Activated CD8-positive, alpha-beta T cell treated with anti-CD3 and anti-CD28 coated beads, Interleukin-2, amount 10 ng/mL, durations not matched to agents 7 days and 5 days (primary cell): ENCODE results near the gene PKNOX1. TPM values are rescaled to one million over a fixed set of nuclear protein-coding genes. Genes with fewer than 3 reads are reported as not detected.
"Not testable (repeated sequence)": the region's sequence is repeated elsewhere in the genome, so short reads cannot be mapped to it uniquely, and the experiment has no call there.

ENCODE experiments used
- ATAC-seq: fragments of 150-1000 bp; cut with Tn5 transposase; one replicate; pipeline ENCODE4 v1.10.0; 2021; ENCODE audit warnings: moderate library complexity
- CTCF ChIA-PET: fragments of 350-600 bp; sonication (Branson Sonifier 250); formaldehyde crosslinking; loops from one replicate; lab custom pipeline; 2021; ENCODE audit warnings: antibody characterized with exemption; lab: Charles Lee
- POLR2A ChIA-PET: fragments of 350-600 bp; sonication (Branson Sonifier 250); formaldehyde crosslinking; loops from one replicate; lab custom pipeline; 2021; ENCODE audit warnings: antibody characterized with exemption; lab: Charles Lee
- DNase-seq: peaks from one replicate; pipeline ENCODE4 v3.0.0-alpha.2; 2020
- H3K27ac Mint-ChIP-seq: one replicate; pipeline ENCODE4 v1.8.0; 2021; ENCODE audit warnings: mild to moderate bottlenecking, mixed read lengths
- H3K27me3 Mint-ChIP-seq: one replicate; pipeline ENCODE4 v1.8.0; 2021; ENCODE audit warnings: low read depth, mixed read lengths
- H3K36me3 Mint-ChIP-seq: one replicate; pipeline ENCODE4 v1.8.0; 2021; ENCODE audit warnings: low read depth, mixed read lengths
- H3K4me1 Mint-ChIP-seq: one replicate; pipeline ENCODE4 v1.8.0; 2021; ENCODE audit warnings: low read depth, mixed read lengths
- H3K4me3 Mint-ChIP-seq: one replicate; pipeline ENCODE4 v1.8.0; 2021; ENCODE audit warnings: mild to moderate bottlenecking, mixed read lengths
- H3K9me3 Mint-ChIP-seq: one replicate; pipeline ENCODE4 v1.8.0; 2022; ENCODE audit warnings: mixed read lengths; ENCODE audit not compliant: insufficient read depth
- total RNA-seq, 2 experiments: library from RNA; stranded (reverse); gene quantifications; one replicate each; pipeline ENCODE4 v1.2.3, GENCODE V29; 2021

Gene PKNOX1
- total RNA-seq, 2 experiments from 2014 or later = 23.9 to 25.3 TPM

DNA sequence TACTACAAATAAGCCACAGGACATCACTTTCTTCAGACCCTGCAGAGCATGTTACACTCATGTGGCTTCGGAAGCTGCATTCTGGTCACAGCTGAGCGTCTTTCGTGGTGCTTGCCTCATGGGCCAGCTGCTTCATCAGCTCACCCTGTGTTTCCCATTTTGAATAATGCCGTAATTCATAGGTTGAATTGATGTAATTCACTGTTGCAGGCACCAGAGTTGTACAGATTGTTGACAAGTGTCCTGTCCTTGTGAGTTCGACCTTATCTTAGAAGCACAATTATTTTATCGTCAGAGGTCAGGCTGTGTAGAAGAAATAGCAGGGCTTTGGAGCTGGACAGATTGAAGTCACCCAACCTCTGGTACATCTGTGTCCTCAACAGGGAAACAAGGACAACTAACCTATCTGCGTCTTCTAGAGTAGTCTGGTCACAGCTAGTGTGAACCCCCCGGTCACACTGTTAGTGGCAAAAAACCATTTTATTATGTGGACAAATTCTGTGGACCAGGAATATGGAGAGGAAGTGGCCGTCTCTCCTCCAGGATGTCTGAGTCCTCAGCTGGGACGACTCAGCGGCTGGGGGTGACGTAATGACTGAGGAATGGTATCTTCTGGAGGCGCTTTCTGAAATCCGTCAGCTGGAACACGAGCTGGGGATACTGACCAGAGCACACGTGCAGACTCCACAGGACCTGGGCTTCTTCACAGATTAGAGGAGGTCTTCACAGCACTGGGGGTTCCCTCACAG is 17.8 kb downstream of the PKNOX1 start:
- Mint-ChIP-seq H3K4me3 (no peak overlapping the region), H3K9me3 (no peaks in the 10 kb centered on the region), H3K27ac (no peak overlapping the region), H3K27me3 (no peaks in the 10 kb centered on the region), H3K4me1 (peaks cover 22% of the 10 kb centered on the region), H3K36me3 (peaks cover 3% of the 10 kb centered on the region)
- CTCF ChIA-PET = interaction anchor here (1.2 kb wide), 1 partner anchor 18 kb away, joined by 4 read pairs; the partner anchor contains the start of gene PKNOX1
- ATAC-seq (no peak), DNase-seq (no peak)
- POLR2A ChIA-PET = interaction anchor here (0.6 to 0.7 kb wide), 2 partner anchors 8 to 11 kb away, joined by 3 read pairs; no protein-coding TSS in a partner anchor

- Mint-ChIP-seq H3K4me1 (peaks cover 22% of the 10 kb centered on the region), H3K9me3 (peaks cover 5% of the 10 kb centered on the region), H3K27me3 (no peaks in the 10 kb centered on the region), H3K4me3 (no peak overlapping the region), H3K36me3 (peaks cover 11% of the 10 kb centered on the region), H3K27ac (no peak overlapping the region)
- CTCF ChIA-PET = no interaction called here
- no peak for DNase-seq
- POLR2A ChIA-PET = interaction anchor here (0.7 kb wide), 1 partner anchor 12 kb away, joined by 3 read pairs; no protein-coding TSS in a partner anchor
- ATAC-seq = no peak
Observed at GRCh38 chr21:42993051-42993712, 18.8 kb downstream of the PKNOX1 start.

GRCh38 chr21:42997053-42997452 is 22.7 kb downstream of the PKNOX1 start:
- H3K27ac Mint-ChIP-seq = no peak overlapping the region
- H3K27me3 Mint-ChIP-seq = no peaks in the 10 kb centered on the region
- peaks cover 23% of the 10 kb centered on the region for H3K9me3 Mint-ChIP-seq
- H3K4me3 Mint-ChIP-seq = no peak overlapping the region
- ATAC-seq (no peak), DNase-seq (no peak)
- H3K4me1 Mint-ChIP-seq = peaks cover 2% of the 10 kb centered on the region
- ChIA-PET POLR2A (interaction anchor here (0.6 kb wide), 1 partner anchor 15 kb away, joined by 3 read pairs; no protein-coding TSS in a partner anchor), CTCF (interaction anchor here (1.0 kb wide), 1 partner anchor 12 kb away, joined by 4 read pairs; no protein-coding TSS in a partner anchor)
- H3K36me3 Mint-ChIP-seq = peaks cover 36% of the 10 kb centered on the region

DNA sequence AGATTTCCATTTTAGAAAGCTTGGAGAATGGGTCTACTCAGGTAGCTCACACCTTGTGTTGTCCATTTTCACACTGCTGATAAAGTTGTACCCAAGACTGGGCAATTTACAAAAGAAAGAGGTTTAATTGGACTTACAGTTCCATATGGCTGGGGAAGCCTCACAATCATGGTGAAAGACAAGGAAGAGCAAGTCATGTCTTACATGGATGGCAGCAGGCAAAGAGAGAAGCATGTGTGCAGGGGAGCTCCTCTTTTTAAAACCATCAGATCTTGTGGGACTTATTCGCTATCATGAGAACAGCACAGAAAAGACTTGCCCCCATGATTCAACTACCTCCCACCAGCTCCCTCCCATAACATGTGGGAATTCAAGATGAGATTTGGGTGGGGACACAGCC is 23.6 kb downstream of the PKNOX1 start:
- H3K4me3 Mint-ChIP-seq, DNase-seq, H3K27me3 Mint-ChIP-seq, POLR2A ChIA-PET, ATAC-seq, H3K4me1 Mint-ChIP-seq: not testable (repeated sequence)
- peaks cover 23% of the 10 kb centered on the region for H3K9me3 Mint-ChIP-seq
- CTCF ChIA-PET = interaction anchor here (1.0 kb wide), 1 partner anchor 13 kb away, joined by 4 read pairs; no protein-coding TSS in a partner anchor
- H3K27ac Mint-ChIP-seq = peak overlapping the region; percentile 26
- H3K36me3 Mint-ChIP-seq = peaks cover 35% of the 10 kb centered on the region

GRCh38 chr21:42999152-42999551 is 24.8 kb downstream of the PKNOX1 start:
- DNase-seq, POLR2A ChIA-PET, H3K27me3 Mint-ChIP-seq, CTCF ChIA-PET, ATAC-seq, H3K4me1 Mint-ChIP-seq, H3K27ac Mint-ChIP-seq, H3K4me3 Mint-ChIP-seq: not testable (repeated sequence)
- peaks cover 23% of the 10 kb centered on the region for H3K9me3 Mint-ChIP-seq
- H3K36me3 Mint-ChIP-seq = peaks cover 33% of the 10 kb centered on the region

- DNase-seq, CTCF ChIA-PET, H3K27ac Mint-ChIP-seq, H3K4me3 Mint-ChIP-seq, H3K27me3 Mint-ChIP-seq, POLR2A ChIA-PET, ATAC-seq, H3K4me1 Mint-ChIP-seq: not testable (repeated sequence)
- Mint-ChIP-seq H3K9me3 (peaks cover 23% of the 10 kb centered on the region), H3K36me3 (peaks cover 37% of the 10 kb centered on the region)
Observed at GRCh38 chr21:43000041-43000440, 25.7 kb downstream of the PKNOX1 start.

GRCh38 chr21:43001316-43001715 is 27.0 kb downstream of the PKNOX1 start:
- H3K9me3 Mint-ChIP-seq = peaks cover 23% of the 10 kb centered on the region
- H3K4me3 Mint-ChIP-seq = no peak overlapping the region
- DNase-seq (no peak), ATAC-seq (no peak)
- ChIA-PET POLR2A (no interaction called here), CTCF (no interaction called here)
- H3K4me1 Mint-ChIP-seq = peaks cover 4% of the 10 kb centered on the region
- H3K27me3 Mint-ChIP-seq = no peaks in the 10 kb centered on the region
- no peak overlapping the region for H3K27ac Mint-ChIP-seq
- peaks cover 45% of the 10 kb centered on the region for H3K36me3 Mint-ChIP-seq

GRCh38 chr21:43004926-43005325 is 30.6 kb downstream of the PKNOX1 start:
- DNase-seq (no peak), ATAC-seq (no peak)
- peaks cover 38% of the 10 kb centered on the region for H3K36me3 Mint-ChIP-seq
- H3K4me1 Mint-ChIP-seq = peaks cover 4% of the 10 kb centered on the region
- H3K9me3 Mint-ChIP-seq = peaks cover 8% of the 10 kb centered on the region
- no peaks in the 10 kb centered on the region for H3K27me3 Mint-ChIP-seq
- no peak overlapping the region for H3K4me3 Mint-ChIP-seq
- no peak overlapping the region for H3K27ac Mint-ChIP-seq
- ChIA-PET POLR2A (no interaction called here), CTCF (no interaction called here)

GRCh38 chr21:43005635-43006034 is 31.3 kb downstream of the PKNOX1 start:
- ChIA-PET CTCF (no interaction called here), POLR2A (no interaction called here)
- H3K4me1 Mint-ChIP-seq = peaks cover 2% of the 10 kb centered on the region
- no peak overlapping the region for H3K27ac Mint-ChIP-seq
- H3K36me3 Mint-ChIP-seq = peaks cover 34% of the 10 kb centered on the region
- H3K9me3 Mint-ChIP-seq = peaks cover 3% of the 10 kb centered on the region
- H3K27me3 Mint-ChIP-seq = no peaks in the 10 kb centered on the region
- no peak for ATAC-seq
- no peak for DNase-seq
- H3K4me3 Mint-ChIP-seq = no peak overlapping the region

DNA sequence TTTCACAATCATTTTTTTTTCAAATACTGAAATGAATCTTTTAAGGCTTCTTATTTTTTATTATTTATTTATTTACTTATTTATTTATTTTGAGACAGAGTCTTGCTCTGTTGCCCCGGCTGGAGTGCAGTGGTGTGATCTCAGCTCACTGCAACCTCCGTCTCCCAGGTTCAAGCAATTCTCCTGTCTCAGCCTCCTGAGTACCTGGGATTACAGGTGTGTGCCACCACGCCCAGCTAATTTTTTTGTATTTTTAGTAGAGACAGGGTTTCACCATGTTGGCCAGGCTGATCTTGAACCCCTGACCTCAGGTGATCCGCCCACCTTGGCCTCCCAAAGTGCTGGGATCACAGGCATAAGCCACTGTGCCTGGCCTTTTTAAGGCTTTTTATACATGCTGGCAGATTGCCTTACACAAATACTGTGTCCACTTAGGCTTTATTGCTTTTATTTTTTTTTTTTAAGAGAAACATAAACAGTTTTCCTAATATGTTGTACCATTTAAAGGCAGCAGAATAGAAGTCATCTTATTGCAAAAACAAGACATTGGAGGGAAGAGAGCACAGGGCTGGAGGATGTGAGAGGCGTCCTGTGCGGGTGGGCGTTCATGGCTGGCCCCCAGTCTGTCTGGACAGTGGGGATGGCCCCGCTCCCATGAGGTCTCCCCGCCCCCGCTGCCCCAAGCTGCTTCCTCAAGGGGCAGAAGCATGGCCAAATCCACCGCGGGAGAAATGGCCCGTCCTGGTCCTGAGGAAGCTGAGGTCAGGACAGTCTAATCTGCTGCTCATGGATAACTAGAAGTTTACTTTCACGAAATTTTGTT is 31.9 kb downstream of the PKNOX1 start:
- CTCF ChIA-PET, ATAC-seq, DNase-seq, H3K27ac Mint-ChIP-seq, H3K9me3 Mint-ChIP-seq, H3K4me3 Mint-ChIP-seq, H3K27me3 Mint-ChIP-seq, POLR2A ChIA-PET, H3K4me1 Mint-ChIP-seq: not testable (repeated sequence)
- peaks cover 32% of the 10 kb centered on the region for H3K36me3 Mint-ChIP-seq

DNA sequence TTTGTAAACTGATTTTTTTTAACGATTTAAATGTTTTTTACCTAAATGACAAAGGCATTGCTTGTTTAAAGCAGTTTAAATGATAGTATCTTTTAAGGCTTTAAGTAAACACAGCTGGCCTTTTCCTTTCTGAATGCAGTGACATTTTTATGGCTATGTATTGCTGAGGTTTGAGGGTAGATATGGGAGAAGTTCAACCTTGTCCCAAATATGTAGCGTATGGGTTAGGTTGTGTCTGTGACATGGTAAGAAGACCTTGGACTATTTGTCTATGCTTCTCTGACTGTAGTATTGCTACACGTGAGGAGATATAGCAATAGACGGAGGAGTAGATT is 32.5 kb downstream of the PKNOX1 start:
- no peak for DNase-seq
- Mint-ChIP-seq H3K36me3 (peaks cover 36% of the 10 kb centered on the region), H3K27ac (no peak overlapping the region), H3K4me1 (peaks cover 2% of the 10 kb centered on the region), H3K4me3 (no peak overlapping the region), H3K9me3 (no peaks in the 10 kb centered on the region), H3K27me3 (no peaks in the 10 kb centered on the region)
- no peak for ATAC-seq
- POLR2A ChIA-PET = no interaction called here
- CTCF ChIA-PET = no interaction called here
